ENCODE measurements around the gene TBC1D9. TPM values are rescaled to one million over a fixed set of nuclear protein-coding genes. Genes with fewer than 3 reads are reported as not detected.

Gene TBC1D9
- total RNA-seq, 4 donors from 2014 or later = 1.5 to 3.5 (median 2.2) TPM

DNA sequence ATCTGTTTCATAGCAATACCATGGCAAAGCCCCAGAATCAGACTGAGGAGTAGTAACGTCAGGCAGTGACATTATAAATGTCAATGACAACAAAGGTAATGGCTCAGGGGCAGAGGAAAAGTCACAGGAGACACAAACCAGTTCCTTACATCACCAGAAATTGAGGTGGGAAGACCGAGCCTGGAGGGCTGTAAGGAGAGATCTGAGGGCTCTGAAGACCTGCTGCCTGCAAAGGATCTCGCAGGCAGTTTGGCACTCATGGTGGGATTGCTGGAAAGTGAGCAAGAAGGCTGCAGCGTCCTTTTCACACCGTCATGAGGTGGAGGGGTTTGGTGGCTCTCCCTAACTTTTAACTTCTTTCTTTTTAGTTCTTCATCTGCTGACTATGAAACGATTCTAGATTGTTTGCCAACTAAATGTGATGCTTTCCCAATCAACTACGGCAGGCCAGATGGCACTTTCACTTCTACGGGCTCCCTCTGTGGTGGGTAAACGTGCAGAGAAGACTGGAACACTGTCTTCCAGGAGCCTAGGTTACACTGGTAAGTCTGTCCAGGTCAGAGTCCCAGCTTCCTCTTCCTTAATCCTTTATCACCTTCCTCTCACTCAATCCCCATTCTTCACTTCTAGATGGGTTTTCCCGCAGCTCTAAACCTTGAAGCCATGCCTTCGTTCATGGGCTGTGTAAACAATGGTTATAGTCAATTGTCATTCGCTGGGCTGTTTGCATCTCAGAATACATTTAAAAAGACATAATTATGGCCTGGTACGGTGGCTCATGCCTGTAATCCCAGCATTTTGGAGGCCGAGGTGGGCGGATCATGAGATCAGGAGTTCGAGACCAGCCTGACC lies 58.2 kb downstream of the TBC1D9 start:
- in situ Hi-C loops (cut with MboI; ENCODE audit: low sequenced_read_pairs in 4 of 4) (no loop called here), intact Hi-C loops (cut with DNase I; ENCODE audit: low total_unique reads) (no loop called here)

DNA sequence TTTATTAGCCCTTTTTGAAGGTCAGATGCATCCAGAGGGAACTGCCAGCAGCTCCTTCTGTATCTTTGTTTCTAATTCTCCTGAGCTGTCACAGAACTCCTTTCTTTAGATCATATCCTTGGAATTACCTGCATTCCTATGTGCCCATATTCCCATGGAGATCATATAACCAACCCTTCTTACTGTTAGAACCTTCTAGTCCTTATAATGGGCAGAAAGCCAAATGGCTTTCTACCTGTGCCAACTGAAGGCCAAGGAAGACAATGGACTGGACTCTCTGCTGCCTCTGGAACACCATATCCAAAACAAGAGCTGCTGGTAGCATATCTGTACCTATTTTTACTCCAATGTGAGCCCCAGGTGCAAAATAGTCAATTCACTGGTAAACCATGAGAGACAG lies 60.7 kb downstream of the TBC1D9 start:
- in situ Hi-C loops (cut with MboI; ENCODE audit: low sequenced_read_pairs in 4 of 4) = no loop called here
- ATAC-seq (no peak), DNase-seq (no peak)
- H3K9me3 ChIP-seq = no peaks in the 10 kb centered on the region
- H3K27ac ChIP-seq = no peak overlapping the region
- no peak overlapping the region for H3K4me3 ChIP-seq
- no peaks in the 10 kb centered on the region for H3K36me3 ChIP-seq
- intact Hi-C loops (cut with DNase I; ENCODE audit: low total_unique reads) = no loop called here
- H3K27me3 ChIP-seq = no peaks in the 10 kb centered on the region
- peaks cover 6 to 9% of the 10 kb centered on the region in 2 donors for H3K4me1 ChIP-seq
- no peak for TF ChIP-seq POLR2A (IDR thresholded peaks at IDR 0.05)
- TF ChIP-seq, protein P1, sequence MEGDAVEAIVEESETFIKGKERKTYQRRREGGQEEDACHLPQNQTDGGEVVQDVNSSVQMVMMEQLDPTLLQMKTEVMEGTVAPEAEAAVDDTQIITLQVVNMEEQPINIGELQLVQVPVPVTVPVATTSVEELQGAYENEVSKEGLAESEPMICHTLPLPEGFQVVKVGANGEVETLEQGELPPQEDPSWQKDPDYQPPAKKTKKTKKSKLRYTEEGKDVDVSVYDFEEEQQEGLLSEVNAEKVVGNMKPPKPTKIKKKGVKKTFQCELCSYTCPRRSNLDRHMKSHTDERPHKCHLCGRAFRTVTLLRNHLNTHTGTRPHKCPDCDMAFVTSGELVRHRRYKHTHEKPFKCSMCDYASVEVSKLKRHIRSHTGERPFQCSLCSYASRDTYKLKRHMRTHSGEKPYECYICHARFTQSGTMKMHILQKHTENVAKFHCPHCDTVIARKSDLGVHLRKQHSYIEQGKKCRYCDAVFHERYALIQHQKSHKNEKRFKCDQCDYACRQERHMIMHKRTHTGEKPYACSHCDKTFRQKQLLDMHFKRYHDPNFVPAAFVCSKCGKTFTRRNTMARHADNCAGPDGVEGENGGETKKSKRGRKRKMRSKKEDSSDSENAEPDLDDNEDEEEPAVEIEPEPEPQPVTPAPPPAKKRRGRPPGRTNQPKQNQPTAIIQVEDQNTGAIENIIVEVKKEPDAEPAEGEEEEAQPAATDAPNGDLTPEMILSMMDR (IDR thresholded peaks at IDR 0.05 in 4 of 5, conservative IDR thresholded peaks at IDR 0.05 in 1 of 5) = no peak

More for the DNA sequence above, 58.2 kb downstream of the TBC1D9 start:
- no peaks in the 10 kb centered on the region for H3K36me3 ChIP-seq
- H3K4me3 ChIP-seq = no peak overlapping the region
- DNase-seq = no peak
- ATAC-seq = no peak
- no peak for TF ChIP-seq POLR2A (IDR thresholded peaks at IDR 0.05)
- TF ChIP-seq, protein P1 (IDR thresholded peaks at IDR 0.05 in 4 of 5, conservative IDR thresholded peaks at IDR 0.05 in 1 of 5) = no peak
- no peaks in the 10 kb centered on the region for H3K9me3 ChIP-seq
- H3K27me3 ChIP-seq = no peaks in the 10 kb centered on the region
- no peak overlapping the region for H3K27ac ChIP-seq
- H3K4me1 ChIP-seq = no peaks in the 10 kb centered on the region

DNA sequence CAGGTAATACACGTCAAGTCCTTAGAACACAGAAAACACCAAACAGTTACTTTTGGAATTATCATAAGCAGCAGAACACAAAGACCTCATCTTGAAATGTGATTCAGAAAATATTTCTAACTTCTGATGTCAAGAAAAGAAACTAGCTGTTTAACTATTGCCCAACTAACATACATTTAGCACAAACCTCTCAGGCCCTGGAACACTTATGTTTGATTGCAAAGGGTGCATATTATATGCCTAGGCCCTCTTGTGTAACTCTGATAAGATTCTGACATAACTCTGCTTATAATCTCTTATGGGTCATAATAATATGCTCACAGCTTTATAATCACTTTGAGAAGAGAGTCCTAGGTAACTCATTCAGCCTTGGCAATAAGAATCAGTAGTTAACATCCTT lies 62.6 kb downstream of the TBC1D9 start:
- Histone ChIP-seq H3K9me3 (no peaks in the 10 kb centered on the region), H3K36me3 (no peaks in the 10 kb centered on the region), H3K27ac (no peak overlapping the region), H3K4me1 (peaks cover 6 to 9% of the 10 kb centered on the region in 2 donors), H3K4me3 (no peak overlapping the region), H3K27me3 (no peaks in the 10 kb centered on the region)
- TF ChIP-seq, protein P1 (IDR thresholded peaks at IDR 0.05 in 4 of 5, conservative IDR thresholded peaks at IDR 0.05 in 1 of 5) = no peak
- TF ChIP-seq POLR2A (IDR thresholded peaks at IDR 0.05) = no peak
- no peak for ATAC-seq
- no peak for DNase-seq
- intact Hi-C loops (cut with DNase I; ENCODE audit: low total_unique reads) = no loop called here
- in situ Hi-C loops (cut with MboI; ENCODE audit: low sequenced_read_pairs in 4 of 4) = no loop called here

DNA sequence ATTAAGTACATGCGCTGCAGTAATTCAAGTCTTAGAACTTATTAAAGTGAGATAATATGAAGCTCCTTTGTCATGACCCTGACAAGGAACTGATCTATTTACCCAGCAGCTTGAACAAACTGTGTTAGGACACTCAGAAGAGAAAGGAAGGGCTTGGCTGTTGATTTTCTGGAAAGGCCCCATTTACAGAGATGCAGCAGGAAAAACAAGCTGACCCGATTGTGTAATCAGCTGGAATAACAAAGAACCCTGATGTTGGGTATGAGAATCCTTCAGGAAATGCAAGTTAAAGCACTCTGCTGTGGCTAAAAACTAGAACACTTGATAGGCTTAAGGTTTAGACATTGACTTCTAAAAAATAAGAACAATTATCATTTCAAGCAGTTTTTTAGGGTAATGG lies 64.8 kb downstream of the TBC1D9 start:
- intact Hi-C loops (cut with DNase I; ENCODE audit: low total_unique reads) = no loop called here
- no peak for TF ChIP-seq POLR2A (IDR thresholded peaks at IDR 0.05)
- TF ChIP-seq, protein P1 (IDR thresholded peaks at IDR 0.05 in 4 of 5, conservative IDR thresholded peaks at IDR 0.05 in 1 of 5) = no peak
- DNase-seq = peak in 1 of 2 donors; percentile 7

More for the DNA sequence above, 64.8 kb downstream of the TBC1D9 start:
- in situ Hi-C loops (cut with MboI; ENCODE audit: low sequenced_read_pairs in 4 of 4) = no loop called here
- H3K36me3 ChIP-seq = no peaks in the 10 kb centered on the region
- H3K4me3 ChIP-seq = no peak overlapping the region
- H3K27ac ChIP-seq = peak overlapping the region; percentile 25 to 55 (median 40)
- peaks cover 6 to 9% of the 10 kb centered on the region in 2 donors for H3K4me1 ChIP-seq
- peak; percentile 74 to 81 for ATAC-seq
- H3K27me3 ChIP-seq = no peaks in the 10 kb centered on the region
- H3K9me3 ChIP-seq = no peaks in the 10 kb centered on the region
